ENCODE results near the gene GPAT2. TPM values are rescaled to one million over a fixed set of nuclear protein-coding genes. Genes with fewer than 3 reads are reported as not detected.
A peak's percentile ranks its signal among the peaks of the same experiment; 100 is the strongest.

GPAT2 gene
- total and polyA plus RNA-seq, 2 of the 13 experiments (the other 11 are each of a cell fraction or from before 2014, with no cell fraction given): not detected

- H2AFZ ChIP-seq (ENCODE audit: low read length): no peak overlapping the region
- ChIA-PET POLR2A (no interaction called here), CTCF (ENCODE audit: low intra/inter-chr PET ratio, low total read pairs) (no interaction called here)
- H3K4me1 ChIP-seq (ENCODE audit: insufficient read depth, low read length): no peaks in the 10 kb centered on the region
- intact Hi-C loops (cut with micrococcal nuclease; ENCODE audit: unreplicated experiment) (no loop called here), in situ Hi-C loops (cut with HindIII; ENCODE audit: extremely low pct_ligation_motif_present, low pct_unique_long_range_greater_than_20kb) (no loop called here)
- FAIRE-seq (no peak), DNase-seq (ENCODE audit: low spot score) (no peak), ATAC-seq (peak; percentile 39)
- no peaks in the 10 kb centered on the region for H3K36me3 ChIP-seq (replicated peaks in 1 of 2; ENCODE audit: control insufficient read depth in 1 of 2, insufficient read depth in 2 of 2, low read length in 2 of 2)
- no TSS peak for BruUV-seq (replicated peaks)
- H3K4me3 ChIP-seq (replicated peaks in 1 of 3; ENCODE audit: insufficient read depth in 1 of 3, low read depth in 2 of 3, low read length in 3 of 3): no peak overlapping the region
- no peak overlapping the region for H3K27ac ChIP-seq (ENCODE audit: extremely low read length, insufficient read depth, low read length)
- H3K4me2 ChIP-seq (ENCODE audit: low read depth, low read length): no peak overlapping the region
- no peaks in the 10 kb centered on the region for H3K79me2 ChIP-seq (ENCODE audit: insufficient read depth, low read length)
- no peak overlapping the region for H3K9ac ChIP-seq (ENCODE audit: insufficient read depth, low read depth, low read length)
- 31% methylated on average over 3 of the region's 9 CpGs for WGBS (ENCODE audit: low lambda C conversion rate)
- no peaks in the 10 kb centered on the region for H4K20me1 ChIP-seq (ENCODE audit: insufficient read depth, low read length)
- H3K27me3 ChIP-seq (ENCODE audit: control insufficient read depth in 1 of 2, insufficient read depth in 2 of 2, low read length in 2 of 2): peaks cover 8 to 12% of the 10 kb centered on the region in 2 experiments; a peak in 4 of 5 replicates
- TF ChIP-seq MAF1 (CRISPR knock-in tag; IDR thresholded peaks at IDR 0.05; ENCODE audit: borderline replicate concordance) (no peak), ARHGAP35 (CRISPR knock-in tag; IDR thresholded peaks at IDR 0.05; ENCODE audit: borderline replicate concordance) (no peak), FOXO1 (CRISPR knock-in tag; IDR thresholded peaks at IDR 0.05) (no peak), MIER2 (CRISPR knock-in tag; IDR thresholded peaks at IDR 0.05) (no peak), CEBPB (IDR thresholded peaks at IDR 0.05; ENCODE audit: borderline replicate concordance, low read depth, low read length) (no peak), SIX4 (CRISPR knock-in tag; IDR thresholded peaks at IDR 0.05) (no peak)
- H3K9me3 ChIP-seq (ENCODE audit: low read length): no peaks in the 10 kb centered on the region
These were observed 48.6 kb upstream of the GPAT2 start for GRCh38 chr2:96083064-96083939.

GRCh38 chr2:96082211-96083063 is 47.7 kb upstream of the GPAT2 start:
- ATAC-seq (no peak), FAIRE-seq (no peak), DNase-seq (ENCODE audit: low spot score) (no peak)
- Histone ChIP-seq H3K4me3 (replicated peaks in 1 of 3; ENCODE audit: insufficient read depth in 1 of 3, low read depth in 2 of 3, low read length in 3 of 3) (no peak overlapping the region), H2AFZ (ENCODE audit: low read length) (no peak overlapping the region), H3K9ac (ENCODE audit: insufficient read depth, low read depth, low read length) (no peak overlapping the region), H3K79me2 (ENCODE audit: insufficient read depth, low read length) (no peaks in the 10 kb centered on the region), H3K27me3 (ENCODE audit: control insufficient read depth in 1 of 2, insufficient read depth in 2 of 2, low read length in 2 of 2) (peaks cover 8 to 12% of the 10 kb centered on the region in 2 experiments; a peak in 4 of 5 replicates), H4K20me1 (ENCODE audit: insufficient read depth, low read length) (no peaks in the 10 kb centered on the region), H3K4me2 (ENCODE audit: low read depth, low read length) (no peak overlapping the region), H3K36me3 (replicated peaks in 1 of 2; ENCODE audit: control insufficient read depth in 1 of 2, insufficient read depth in 2 of 2, low read length in 2 of 2) (no peaks in the 10 kb centered on the region), H3K4me1 (ENCODE audit: insufficient read depth, low read length) (no peaks in the 10 kb centered on the region), H3K27ac (ENCODE audit: extremely low read length, insufficient read depth, low read length) (no peak overlapping the region), H3K9me3 (ENCODE audit: low read length) (no peaks in the 10 kb centered on the region)
- ChIA-PET POLR2A (no interaction called here), CTCF (ENCODE audit: low intra/inter-chr PET ratio, low total read pairs) (no interaction called here)
- BruUV-seq (replicated peaks): no TSS peak
- in situ Hi-C loops (cut with HindIII; ENCODE audit: extremely low pct_ligation_motif_present, low pct_unique_long_range_greater_than_20kb) (no loop called here), intact Hi-C loops (cut with micrococcal nuclease; ENCODE audit: unreplicated experiment) (no loop called here)
- 26% methylated on average over 10 of the region's 14 CpGs for WGBS (ENCODE audit: low lambda C conversion rate)
- TF ChIP-seq GLMP (CRISPR knock-in tag; IDR thresholded peaks at IDR 0.05; ENCODE audit: borderline replicate concordance) (no peak), ZNF564 (CRISPR knock-in tag; IDR thresholded peaks at IDR 0.05) (no peak), SIX1 (CRISPR knock-in tag; IDR thresholded peaks at IDR 0.05; ENCODE audit: borderline replicate concordance) (no peak), ARNT2 (CRISPR knock-in tag; IDR thresholded peaks at IDR 0.05; ENCODE audit: low read depth) (no peak), ZBTB3 (CRISPR knock-in tag; IDR thresholded peaks at IDR 0.05; ENCODE audit: borderline replicate concordance, low read depth) (no peak), CHD2 (IDR thresholded peaks at IDR 0.05; ENCODE audit: low read depth, low read length) (no peak), ZNF629 (CRISPR knock-in tag; conservative IDR thresholded peaks at IDR 0.05) (no peak), PAX8 (CRISPR knock-in tag; IDR thresholded peaks at IDR 0.05; ENCODE audit: borderline replicate concordance) (no peak), ZNF501 (CRISPR knock-in tag; IDR thresholded peaks at IDR 0.05) (no peak), ZNF317 (CRISPR knock-in tag; IDR thresholded peaks at IDR 0.05) (no peak), ZFYVE20 (CRISPR knock-in tag; IDR thresholded peaks at IDR 0.05; ENCODE audit: borderline replicate concordance, low read depth) (no peak)

Measured in HepG2 (cell line).